GM11168 (cell line): ENCODE data around the gene UCP2.
"Not testable (repeated sequence)": the region's sequence is repeated elsewhere in the genome, so short reads cannot be mapped to it uniquely, and the experiment has no call there.

Experiments
- in situ Hi-C: fragments of 300-500 bp; cut with MboI; formaldehyde crosslinking; loops from one replicate; pipeline ENCODE4 v1.12.0; 2022; ENCODE audit warnings: low sequenced_read_pairs; ENCODE audit not compliant: unreplicated experiment

The UCP2 gene

GRCh38 chr11:73996161-73996747, 13.6 kb upstream of the UCP2 start:
- in situ Hi-C loops, result no loop called here

- in situ Hi-C loops, result no loop called here
Observed at GRCh38 chr11:73995731-73996130, 13.1 kb upstream of the UCP2 start.

GRCh38 chr11:73995247-73995646, 12.6 kb upstream of the UCP2 start:
- in situ Hi-C loops, result no loop called here

- in situ Hi-C loops, result no loop called here
Observed at GRCh38 chr11:73991471-73992006, 8.9 kb upstream of the UCP2 start.

- in situ Hi-C loops, result no loop called here
Observed at GRCh38 chr11:73990730-73991129, 8.1 kb upstream of the UCP2 start.

- in situ Hi-C loops, result no loop called here
Observed at GRCh38 chr11:73989156-73989555, 6.5 kb upstream of the UCP2 start.

GRCh38 chr11:73988227-73988626, 5.6 kb upstream of the UCP2 start:
- in situ Hi-C loops, result no loop called here

GRCh38 chr11:73985661-73986060, 3.0 kb upstream of the UCP2 start:
- in situ Hi-C loops, result not testable (repeated sequence)

- in situ Hi-C loops, result no loop called here
Observed at GRCh38 chr11:73983741-73984538, 1.3 kb upstream of the UCP2 start.

- in situ Hi-C loops, result no loop called here
Observed at GRCh38 chr11:73982990-73983740, 522 bp upstream of the UCP2 start.

GRCh38 chr11:73981051-73981805, 1.4 kb downstream of the UCP2 start:
- in situ Hi-C loops, result no loop called here

GRCh38 chr11:73980001-73980961, 2.4 kb downstream of the UCP2 start:
- in situ Hi-C loops, result no loop called here

- in situ Hi-C loops, result no loop called here
Observed at GRCh38 chr11:73978576-73979086, 4.0 kb downstream of the UCP2 start.

GRCh38 chr11:73977856-73978519, 4.7 kb downstream of the UCP2 start:
- in situ Hi-C loops, result no loop called here

GRCh38 chr11:73976451-73977151, 6.0 kb downstream of the UCP2 start:
- in situ Hi-C loops, result no loop called here

- in situ Hi-C loops, result no loop called here
Observed at GRCh38 chr11:73975479-73975757, 7.2 kb downstream of the UCP2 start.

GRCh38 chr11:73974604-73975478, 7.8 kb downstream of the UCP2 start:
- in situ Hi-C loops, result no loop called here
